H1 (cell line): ENCODE results near the gene RHBDL2. TPM values are rescaled to one million over a fixed set of nuclear protein-coding genes. Genes with fewer than 3 reads are reported as not detected.

Source experiments
- KDM1A ChIP-seq: fragments of 200-600, 300-600 bp; sonication (generic); IDR thresholded peaks from 2 replicates; pipeline ENCODE4 v1.7.1; 2016; ENCODE audit warnings: mild to moderate bottlenecking, low read length, borderline replicate concordance
- NRF1 ChIP-seq: IDR thresholded peaks from 2 replicates; pipeline ENCODE4 v1.6.1; 2011; ENCODE audit warnings: mild to moderate bottlenecking, low read depth, low read length, improper control_type of control experiment
- RNF2 ChIP-seq: fragments of 200-900, 300-1000 bp; sonication (generic); IDR thresholded peaks from 2 replicates; pipeline ENCODE4 v1.7.1; 2016; ENCODE audit warnings: borderline replicate concordance, low read depth, mild to moderate bottlenecking, antibody characterized with exemption, low read length; ENCODE audit not compliant: poor library complexity, severe bottlenecking; ENCODE audit errors: missing control alignments
- polyA plus RNA-seq, 7 experiments: library from polyadenylated mRNA; depleted of rRNA in 3 of 7; stranded (reverse) in 5 of 7; unstranded in 2 of 7; fragments of >200 nt in 5 of 7; fragments of 200-250 nt in 2 of 7; gene quantifications; 1 replicate in 5 of 7; 2 replicates in 1 of 7; 4 replicates in 1 of 7; pipeline versions ENCODE4 v1.2.1 to v1.2.3, GENCODE V29; 2011 to 2013; ENCODE audit warnings: missing spikeins in 2 of 7, mixed read lengths in 2 of 7
- total RNA-seq: library from RNA; stranded (reverse); fragmentation: NEBNext Ultra II Directional; extraction: Animal tissue kit (Norgen Biotek cat#: 25700); gene quantifications from 2 replicates; pipeline ENCODE4 v1.2.1, GENCODE V29; 2021

RHBDL2 gene
- total and polyA plus RNA-seq, 2 of the 8 experiments (the other 6 are each of a cell fraction or from before 2014, with no cell fraction given): 0.42 to 0.84 TPM

DNA sequence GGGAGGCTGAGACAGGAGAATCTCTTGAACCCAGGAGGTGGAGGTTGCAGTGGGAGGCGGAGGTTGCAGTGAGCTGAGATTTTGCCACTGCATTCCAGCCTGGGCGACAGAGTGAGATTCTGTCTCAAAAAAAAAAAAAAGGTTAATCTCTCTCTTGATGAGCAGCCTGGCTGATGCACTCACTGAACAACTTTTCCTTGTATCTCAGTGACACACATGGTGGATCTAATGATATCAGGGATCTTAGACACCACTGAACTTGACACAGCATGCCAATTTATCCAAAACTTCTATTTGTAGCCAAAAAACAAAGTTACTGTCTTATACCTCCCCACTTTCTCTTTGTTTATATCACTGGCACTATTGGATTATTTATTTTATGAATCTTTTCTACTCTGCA lies 16.2 kb downstream of the RHBDL2 start (continued):
- TF ChIP-seq KDM1A (no peak), RNF2 (no peak), NRF1 (no peak)
